GM12878 (cell line): Measurements from ENCODE around the gene KRT80.

Experiments used
- BCL3 ChIP-seq: IDR thresholded peaks from 2 replicates; pipeline ENCODE4 v1.6.1; 2011; ENCODE audit warnings: borderline replicate concordance, low read depth, mild to moderate bottlenecking, moderate library complexity, low read length; ENCODE audit not compliant: insufficient read depth, poor library complexity, severe bottlenecking
- CTCF ChIP-seq, 3 experiments: IDR thresholded peaks in 2 of 3; conservative IDR thresholded peaks in 1 of 3; 2 replicates each; pipeline ENCODE4 v1.5.1; 2011; ENCODE audit warnings: low read depth in 3 of 3, low read length in 3 of 3, mild to moderate bottlenecking in 3 of 3, control low read depth in 2 of 3, moderate library complexity in 2 of 3, inconsistent platforms in 1 of 3, mixed read lengths in 1 of 3; ENCODE audit not compliant: control insufficient read depth in 2 of 3, insufficient read depth in 1 of 3; ENCODE audit errors: extremely low read depth in 1 of 3
- EGR1 ChIP-seq, 2 experiments: IDR thresholded peaks; 1 replicate in 1 of 2; 2 replicates in 1 of 2; pipeline ENCODE4 v1.6.1; 2011 to 2012; ENCODE audit warnings: low read depth in 2 of 2, low read length in 2 of 2, borderline replicate concordance in 1 of 2, mild to moderate bottlenecking in 1 of 2, moderate library complexity in 1 of 2
- TCF7 ChIP-seq: IDR thresholded peaks from 2 replicates; pipeline ENCODE4 v1.6.1; 2014; ENCODE audit warnings: antibody characterized with exemption, borderline replicate concordance
- ZNF274 ChIP-seq: IDR thresholded peaks from one replicate; pipeline ENCODE4 v1.8.0; 2011; ENCODE audit not compliant: insufficient read length, insufficient read depth

- TF ChIP-seq EGR1 (IDR thresholded peaks at IDR 0.05; ENCODE audit: borderline replicate concordance in 1 of 2, low read depth in 2 of 2, low read length in 2 of 2) (no peak), ZNF274 (no peak), TCF7 (no peak), CTCF (IDR thresholded peaks at IDR 0.05 in 2 of 3, conservative IDR thresholded peaks at IDR 0.05 in 1 of 3; ENCODE audit: control insufficient read depth in 2 of 3, extremely low read depth in 1 of 3, insufficient read depth in 1 of 3, low read depth in 3 of 3, low read length in 3 of 3) (no peak), BCL3 (no peak)
Measured at GRCh38 chr12:52172956-52173355, 18.9 kb downstream of the KRT80 start.
